ENCODE measurements around the gene WDR1. TPM values are rescaled to one million over a fixed set of nuclear protein-coding genes. Genes with fewer than 3 reads are reported as not detected.

The WDR1 gene
- total RNA-seq, 1 donor from 2014 or later: 200 TPM

- DNase-seq (ENCODE audit: low spot score, unreplicated experiment): no peak
- Mint-ChIP-seq H3K4me1 (ENCODE audit: low read depth) (peaks cover 13% of the 10 kb centered on the region), H3K36me3 (ENCODE audit: insufficient read depth) (peaks cover 15% of the 10 kb centered on the region), H3K27me3 (no peaks in the 10 kb centered on the region), H3K9me3 (ENCODE audit: low read depth) (no peaks in the 10 kb centered on the region), H3K4me3 (ENCODE audit: low read depth) (no peak overlapping the region), H3K27ac (no peak overlapping the region)
- TF ChIP-seq CTCF (IDR thresholded peaks at IDR 0.05; ENCODE audit: unreplicated experiment): no peak
Measured at GRCh38 chr4:10101671-10102473, 14.7 kb downstream of the WDR1 start.

- DNase-seq (ENCODE audit: low spot score, unreplicated experiment): no peak
- Mint-ChIP-seq H3K4me1 (ENCODE audit: low read depth) (peaks cover 11% of the 10 kb centered on the region), H3K9me3 (ENCODE audit: low read depth) (no peaks in the 10 kb centered on the region), H3K27ac (no peak overlapping the region), H3K4me3 (ENCODE audit: low read depth) (no peak overlapping the region), H3K36me3 (ENCODE audit: insufficient read depth) (peaks cover 16% of the 10 kb centered on the region), H3K27me3 (no peaks in the 10 kb centered on the region)
- TF ChIP-seq CTCF (IDR thresholded peaks at IDR 0.05; ENCODE audit: unreplicated experiment): no peak
Measured at GRCh38 chr4:10100734-10101216, 15.8 kb downstream of the WDR1 start.

GRCh38 chr4:10099499-10100325, 16.9 kb downstream of the WDR1 start:
- TF ChIP-seq CTCF (IDR thresholded peaks at IDR 0.05; ENCODE audit: unreplicated experiment): no peak
- Mint-ChIP-seq H3K27me3 (no peaks in the 10 kb centered on the region), H3K9me3 (ENCODE audit: low read depth) (no peaks in the 10 kb centered on the region), H3K36me3 (ENCODE audit: insufficient read depth) (peaks cover 7% of the 10 kb centered on the region), H3K27ac (no peak overlapping the region), H3K4me3 (ENCODE audit: low read depth) (no peak overlapping the region), H3K4me1 (ENCODE audit: low read depth) (peaks cover 1% of the 10 kb centered on the region)
- DNase-seq (ENCODE audit: low spot score, unreplicated experiment): no peak

GRCh38 chr4:10098780-10099160, 17.8 kb downstream of the WDR1 start:
- no peak for TF ChIP-seq CTCF (IDR thresholded peaks at IDR 0.05; ENCODE audit: unreplicated experiment)
- H3K27ac Mint-ChIP-seq: no peak overlapping the region
- H3K36me3 Mint-ChIP-seq (ENCODE audit: insufficient read depth): peaks cover 9% of the 10 kb centered on the region
- H3K27me3 Mint-ChIP-seq: no peaks in the 10 kb centered on the region
- H3K4me3 Mint-ChIP-seq (ENCODE audit: low read depth): no peak overlapping the region
- no peak for DNase-seq (ENCODE audit: low spot score, unreplicated experiment)
- H3K9me3 Mint-ChIP-seq (ENCODE audit: low read depth): no peaks in the 10 kb centered on the region
- H3K4me1 Mint-ChIP-seq (ENCODE audit: low read depth): no peaks in the 10 kb centered on the region
